GM18498 (cell line): ENCODE data around the gene TRPV2.

ENCODE experiments used
- ATAC-seq: cut with Tn5 transposase; IDR thresholded peaks from one replicate; pipeline ENCODE4 v1.9.1; 2021; ENCODE audit warnings: mild to moderate bottlenecking, moderate library complexity; ENCODE audit not compliant: unreplicated experiment

TRPV2 gene

GRCh38 chr17:16473044-16474011, 58.0 kb downstream of the TRPV2 start:
- no peak for ATAC-seq

GRCh38 chr17:16474012-16474725, 58.8 kb downstream of the TRPV2 start:
- ATAC-seq, result no peak

GRCh38 chr17:16475179-16475704, 59.9 kb downstream of the TRPV2 start:
- ATAC-seq, result no peak

- no peak for ATAC-seq
Measured at GRCh38 chr17:16477255-16477654, 61.9 kb downstream of the TRPV2 start.

- no peak for ATAC-seq
Measured at GRCh38 chr17:16477666-16478065, 62.3 kb downstream of the TRPV2 start.

- ATAC-seq, result no peak
Measured at GRCh38 chr17:16478649-16479048, 63.3 kb downstream of the TRPV2 start.

- ATAC-seq, result no peak
Measured at GRCh38 chr17:16479264-16479663, 63.9 kb downstream of the TRPV2 start.

- no peak for ATAC-seq
Measured at GRCh38 chr17:16480995-16481394, 65.6 kb downstream of the TRPV2 start.

- no peak for ATAC-seq
Measured at GRCh38 chr17:16482253-16482652, 66.9 kb downstream of the TRPV2 start.

- no peak for ATAC-seq
Measured at GRCh38 chr17:16483021-16483645, 67.8 kb downstream of the TRPV2 start.

- ATAC-seq, result no peak
Measured at GRCh38 chr17:16484445-16485175, 69.2 kb downstream of the TRPV2 start.
